Renal pelvis (tissue), 12 donors: ENCODE measurements around the gene MITD1. TPM values are rescaled to one million over a fixed set of nuclear protein-coding genes. Genes with fewer than 3 reads are reported as not detected.
A peak's percentile ranks its signal among the peaks of the same experiment; 100 is the strongest.
"Not testable (repeated sequence)": the region's sequence is repeated elsewhere in the genome, so short reads cannot be mapped to it uniquely, and the experiment has no call there.

Source experiments
- DNase-seq: peaks from one replicate; pipeline ENCODE4 v3.0.0-alpha.2; 2013
- long read RNA-seq, 16 experiments: transcript quantifications; one replicate each; lab custom pipeline, GENCODE V29; 2026
- polyA plus RNA-seq, 3 donors: library from polyadenylated mRNA; unstranded; fragments of 120-200 nt; gene quantifications; one replicate each; pipeline ENCODE4 v1.2.1, GENCODE V29; 2013; ENCODE audit not compliant: insufficient read length in 3 of 3

MITD1 gene
- polyA plus RNA-seq = 10 to 100 TPM; 36.3 to 50.9 (median 49.8) TPM
- long read RNA-seq, donor 1, transcript MITD1-201 (7 exons, 939 nt) = major isoform, 8 of 14 reads
- long read RNA-seq, donor 1, partial matches to known transcripts = 0 of 14 reads
- long read RNA-seq, donor 1, other reads (novel, unspliced or antisense) = 0 of 14 reads
- long read RNA-seq, donor 2, transcript MITD1-201 (7 exons, 939 nt) = major isoform, 13 of 16 reads
- long read RNA-seq, donor 2, partial matches to known transcripts = 0 of 16 reads
- long read RNA-seq, donor 2, other reads (novel, unspliced or antisense) = 0 of 16 reads
- long read RNA-seq, donor 3, transcript MITD1-201 (7 exons, 939 nt) = major isoform, 9 of 21 reads
- long read RNA-seq, donor 3, partial matches to known transcripts = 10 of 21 reads
- long read RNA-seq, donor 3, other reads (novel, unspliced or antisense) = 0 of 21 reads
- long read RNA-seq, donor 4, partial matches to known transcripts = 0 of 12 reads
- long read RNA-seq, donor 4, other reads (novel, unspliced or antisense) = 5 of 12 reads
- long read RNA-seq, donor 5, transcript MITD1-201 (7 exons, 939 nt) = major isoform, 6 of 9 reads
- long read RNA-seq, donor 5, partial matches to known transcripts = 0 of 9 reads
- long read RNA-seq, donor 5, other reads (novel, unspliced or antisense) = 0 of 9 reads
- long read RNA-seq, donor 6, partial matches to known transcripts = 9 of 20 reads
- long read RNA-seq, donor 6, other reads (novel, unspliced or antisense) = 7 of 20 reads
- long read RNA-seq, donor 7, transcript MITD1-201 (7 exons, 939 nt) = major isoform, 8 of 65 reads
- long read RNA-seq, donor 7, partial matches to known transcripts = 34 of 65 reads
- long read RNA-seq, donor 7, other reads (novel, unspliced or antisense) = 22 of 65 reads
- long read RNA-seq, donor 8, partial matches to known transcripts = 0 of 3 reads
- long read RNA-seq, donor 8, other reads (novel, unspliced or antisense) = 0 of 3 reads
- long read RNA-seq, donor 9, transcript MITD1-201 (7 exons, 939 nt) = major isoform, 12 of 14 reads
- long read RNA-seq, donor 9, partial matches to known transcripts = 0 of 14 reads
- long read RNA-seq, donor 9, other reads (novel, unspliced or antisense) = 0 of 14 reads
- long read RNA-seq, donor 10, transcript MITD1-201 (7 exons, 939 nt) = major isoform, 8 of 13 reads
- long read RNA-seq, donor 10, partial matches to known transcripts = 0 of 13 reads
- long read RNA-seq, donor 10, other reads (novel, unspliced or antisense) = 0 of 13 reads
- long read RNA-seq, donor 11, transcript MITD1-201 (7 exons, 939 nt) = major isoform, 5 of 9 reads
- long read RNA-seq, donor 11, partial matches to known transcripts = 0 of 9 reads
- long read RNA-seq, donor 11, other reads (novel, unspliced or antisense) = 0 of 9 reads
- long read RNA-seq, donor 12, transcript MITD1-201 (7 exons, 939 nt) = major isoform, 10 of 23 reads
- long read RNA-seq, donor 12, transcript MITD1-208 (2 exons, 714 nt) = minor isoform, 8 of 23 reads
- long read RNA-seq, donor 12, partial matches to known transcripts = 5 of 23 reads
- long read RNA-seq, donor 12, other reads (novel, unspliced or antisense) = 0 of 23 reads
- long read RNA-seq, donor 13, transcript MITD1-201 (7 exons, 939 nt) = major isoform, 6 of 15 reads
- long read RNA-seq, donor 13, partial matches to known transcripts = 9 of 15 reads
- long read RNA-seq, donor 13, other reads (novel, unspliced or antisense) = 0 of 15 reads
- long read RNA-seq, donor 14 = 0 reads
- long read RNA-seq, donor 15, transcript MITD1-201 (7 exons, 939 nt) = major isoform, 14 of 28 reads
- long read RNA-seq, donor 15, transcript MITD1-208 (2 exons, 714 nt) = minor isoform, 6 of 28 reads
- long read RNA-seq, donor 15, partial matches to known transcripts = 7 of 28 reads
- long read RNA-seq, donor 15, other reads (novel, unspliced or antisense) = 0 of 28 reads
- long read RNA-seq, donor 16, partial matches to known transcripts = 0 of 13 reads
- long read RNA-seq, donor 16, other reads (novel, unspliced or antisense) = 6 of 13 reads

DNA sequence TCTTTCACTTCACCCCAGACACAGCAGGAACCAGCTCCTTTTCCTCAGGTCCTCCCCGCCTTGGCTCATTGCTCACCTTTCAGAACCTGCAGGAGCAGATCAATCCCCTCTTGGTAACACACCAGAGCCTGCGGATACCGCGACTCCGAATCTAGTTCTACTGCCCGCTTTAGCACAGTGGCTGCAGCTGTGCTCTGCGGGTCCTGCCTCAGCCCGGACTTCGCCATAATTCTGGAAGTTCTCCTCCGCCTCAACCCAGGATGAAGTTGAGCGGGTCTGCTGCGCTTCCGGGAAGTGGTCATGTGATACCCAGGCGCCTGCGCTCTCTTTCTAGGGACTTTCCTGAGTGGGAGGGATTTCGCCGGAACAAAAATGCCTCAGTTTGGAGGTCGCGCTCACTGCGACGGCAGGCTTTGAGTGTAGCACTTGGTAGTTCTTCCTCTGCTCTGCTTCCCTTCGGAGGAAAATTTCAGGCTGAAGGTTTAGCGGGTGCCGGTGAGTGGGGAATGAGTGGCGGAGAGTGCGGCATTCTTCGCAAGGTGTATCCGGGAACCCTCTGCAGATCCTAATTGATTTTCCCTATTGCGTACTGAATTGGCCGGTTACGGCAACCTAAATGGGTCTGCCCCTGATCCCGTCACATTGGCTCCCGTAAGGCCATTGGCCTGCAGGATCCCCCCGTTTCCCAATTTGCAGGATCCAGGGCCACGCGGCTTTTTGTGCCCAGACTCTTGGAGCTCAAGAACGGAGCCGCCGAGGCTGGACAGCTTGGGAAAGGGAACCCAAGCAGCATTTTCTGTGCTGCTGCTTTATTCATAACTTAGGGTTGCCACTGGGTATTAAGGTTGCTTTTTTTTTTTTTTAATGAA, at the start of gene MITD1, which contains the start of gene MRPL30:
MITD1 (minus strand) TSS at position 304 of the 869 bp plus-strand sequence; CDS start at position 227, 77 bp downstream.
MRPL30 (plus strand) TSS at position 430 of the 869 bp plus-strand sequence. CDS start 5,020 bp downstream, outside the sequence.
- peak; percentile 97 for DNase-seq

DNA sequence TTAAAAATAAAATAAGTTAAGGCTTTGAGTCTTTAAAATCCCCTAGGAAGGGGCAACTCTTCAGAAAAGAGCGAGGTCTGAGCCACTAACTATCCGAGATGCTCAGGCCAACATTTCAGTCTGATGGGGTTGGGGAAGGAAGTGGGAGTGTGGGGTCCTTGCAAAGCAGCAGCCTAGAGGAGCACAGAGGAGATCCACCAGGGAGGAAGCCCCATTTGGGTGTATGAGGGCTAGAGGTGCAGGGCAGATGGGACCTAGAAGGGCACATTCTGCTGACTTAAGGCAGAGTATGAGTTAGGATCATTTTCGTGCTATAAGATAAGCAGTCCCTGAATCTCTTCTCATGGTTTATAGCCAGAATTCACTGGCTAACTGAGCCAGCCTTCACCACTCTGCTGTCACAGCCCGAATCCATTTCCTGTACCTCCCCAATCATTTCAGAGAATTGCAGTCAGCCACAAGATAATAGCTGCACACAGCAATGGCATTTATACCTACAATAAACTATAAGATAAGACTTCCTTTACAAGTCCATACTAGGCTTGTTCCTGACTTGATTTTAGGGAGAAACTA, 37.2 kb upstream of the MITD1 start:
- DNase-seq = no peak

DNA sequence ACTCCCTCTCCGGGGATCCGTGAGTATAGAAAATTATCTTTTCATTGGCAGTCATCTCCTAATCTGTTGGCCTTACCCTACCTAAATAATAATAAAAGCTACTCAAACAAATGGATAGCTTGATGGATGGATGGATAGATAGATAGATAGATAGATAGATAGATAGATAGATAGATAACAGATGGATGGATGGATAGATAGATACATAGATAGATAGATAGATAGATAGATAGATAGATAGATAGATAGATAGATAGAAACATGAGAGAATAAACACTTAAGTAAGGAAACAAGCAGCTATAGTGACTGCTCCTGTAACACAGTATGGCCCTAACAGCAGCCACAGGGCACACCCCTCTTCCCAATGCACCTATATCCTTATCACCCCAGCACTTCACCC, 35.2 kb upstream of the MITD1 start:
- DNase-seq = no peak

DNA sequence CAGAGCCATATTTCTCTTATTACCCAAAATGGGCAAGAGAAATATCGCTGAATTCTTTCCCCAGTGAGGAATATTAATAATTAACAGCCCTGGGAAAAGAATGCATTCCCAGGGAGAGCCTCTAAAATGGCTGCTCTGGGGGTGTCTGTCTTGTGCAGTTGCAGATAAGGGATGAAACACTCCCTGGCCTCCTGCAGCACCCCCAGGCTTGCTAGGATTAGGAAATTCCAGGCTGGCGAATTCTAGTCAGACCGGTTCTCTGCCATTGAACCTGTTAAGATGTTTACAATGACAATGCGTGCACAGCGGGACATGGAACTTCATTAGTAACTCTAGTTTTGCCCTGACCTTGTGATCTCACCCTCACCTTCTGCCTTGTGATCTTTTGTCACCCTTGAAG, 24.6 kb upstream of the MITD1 start:
- no peak for DNase-seq

DNA sequence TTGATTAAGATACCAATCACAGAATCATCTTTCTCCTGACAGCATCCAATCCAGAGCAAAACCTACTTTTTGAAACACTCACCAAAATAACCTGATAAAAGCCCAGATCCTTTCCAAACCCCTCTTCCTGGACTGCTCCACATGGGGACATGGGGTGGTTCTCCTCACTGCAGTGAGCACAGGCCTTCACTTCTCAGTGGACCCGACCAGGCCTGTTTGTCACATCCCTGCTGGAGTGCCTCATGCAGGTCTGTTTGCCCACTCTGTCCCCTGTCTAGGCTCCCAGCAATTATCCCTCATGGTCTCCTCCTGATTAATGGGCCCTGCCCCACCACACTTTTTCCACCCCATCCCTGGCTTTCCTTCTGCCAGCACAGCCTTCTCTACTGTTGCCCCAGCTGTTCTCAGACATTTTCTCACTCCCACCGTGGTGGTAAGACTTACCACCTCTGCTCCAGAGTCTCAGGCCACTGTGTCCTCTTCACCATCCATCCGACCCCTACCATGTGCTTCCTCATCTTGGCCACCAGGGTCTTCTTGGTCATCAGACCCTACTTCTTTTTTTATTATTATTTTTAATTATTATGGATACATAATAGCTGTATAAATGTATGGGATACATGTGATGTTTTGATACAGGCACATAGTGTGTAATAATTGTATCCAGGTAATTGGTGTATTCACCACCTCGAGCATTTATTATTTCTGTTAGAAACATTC, 21.3 kb upstream of the MITD1 start:
- no peak for DNase-seq

DNA sequence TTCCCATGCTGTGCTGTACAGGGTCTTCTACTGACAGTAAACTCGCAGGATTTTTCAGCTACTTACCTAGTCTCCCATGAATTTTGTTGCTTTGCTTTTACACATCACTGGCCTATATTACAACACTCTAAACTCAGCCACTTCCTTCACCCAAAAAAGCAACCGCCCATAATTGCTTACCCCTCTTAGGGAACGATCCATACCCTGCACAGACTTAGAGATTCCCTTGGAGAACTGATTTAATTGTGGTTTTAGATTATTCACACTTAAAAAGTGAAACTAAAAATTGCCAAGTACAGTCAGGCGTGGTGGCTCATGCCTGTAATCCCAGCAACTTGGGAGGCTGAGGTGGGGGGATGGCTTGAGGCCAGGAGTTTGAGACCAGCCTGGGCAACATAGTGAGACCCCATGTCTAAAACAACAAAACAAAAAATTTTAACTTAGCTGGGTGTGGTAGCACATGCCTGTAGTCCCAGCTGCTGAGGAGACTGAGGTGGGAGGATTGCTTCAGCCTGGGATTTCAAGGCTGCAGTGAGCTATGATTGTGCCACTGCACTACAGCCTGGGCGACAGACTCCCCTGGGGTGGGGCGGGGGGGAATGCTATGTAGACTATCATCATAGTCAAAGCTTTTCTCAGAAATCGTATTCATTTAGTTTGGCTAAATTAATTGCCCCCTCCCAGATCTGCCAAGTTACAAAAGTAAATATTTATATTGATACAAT, 19.4 kb upstream of the MITD1 start:
- no peak for DNase-seq

DNA sequence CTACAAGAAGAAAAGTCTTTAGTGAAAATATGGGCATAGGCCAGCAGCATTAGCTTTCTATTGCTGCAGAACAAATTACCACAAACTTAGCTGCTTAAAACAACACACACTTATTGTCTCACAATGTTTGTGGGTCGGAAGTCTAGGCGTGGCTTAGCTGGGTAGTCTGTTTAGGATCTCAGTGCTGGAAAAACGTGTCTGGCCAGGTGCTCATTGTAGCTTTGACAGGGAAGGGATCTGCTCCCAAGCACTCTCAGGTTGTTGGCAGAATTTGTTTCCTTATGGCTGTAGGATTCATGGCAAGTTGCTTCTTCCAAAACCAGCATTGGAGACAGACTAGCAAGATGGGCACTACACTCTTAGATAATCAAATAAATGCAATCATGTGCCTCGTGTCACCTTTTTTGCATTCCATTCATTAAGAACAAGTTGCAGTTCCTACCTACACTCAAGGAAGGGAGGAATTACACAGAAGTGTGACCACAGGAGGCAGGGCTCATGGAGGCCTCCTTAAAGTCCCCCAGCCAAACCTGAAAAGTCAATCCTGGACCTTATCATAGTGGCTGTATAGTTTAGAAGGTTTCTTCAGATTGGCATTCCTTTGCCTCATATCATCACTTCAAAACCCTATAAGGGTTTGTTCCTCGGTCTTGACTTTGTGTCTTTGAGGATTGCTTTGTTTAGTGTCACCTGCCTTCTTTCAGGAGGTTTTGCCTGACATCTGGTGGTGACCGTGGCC, 17.4 kb upstream of the MITD1 start:
- no peak for DNase-seq

DNA sequence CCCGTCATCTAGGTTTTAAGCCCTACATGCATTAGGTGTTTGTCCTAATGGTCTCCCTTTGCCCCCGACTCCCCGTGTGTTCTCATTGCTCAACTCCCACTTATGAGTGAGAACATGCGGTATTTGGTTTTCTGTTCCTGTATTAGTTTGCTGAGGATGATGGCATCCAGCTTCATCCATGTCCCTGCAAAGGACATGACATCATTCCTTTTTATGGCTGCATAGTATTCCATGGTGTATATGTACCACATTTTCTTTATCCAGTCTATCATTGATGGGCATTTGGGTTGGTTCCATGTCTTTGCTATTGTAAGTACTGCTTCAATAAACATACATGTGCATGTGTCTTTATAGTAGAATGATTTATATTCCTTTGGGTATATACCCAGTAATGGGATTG, 11.5 kb upstream of the MITD1 start:
- DNase-seq = not testable (repeated sequence)

DNA sequence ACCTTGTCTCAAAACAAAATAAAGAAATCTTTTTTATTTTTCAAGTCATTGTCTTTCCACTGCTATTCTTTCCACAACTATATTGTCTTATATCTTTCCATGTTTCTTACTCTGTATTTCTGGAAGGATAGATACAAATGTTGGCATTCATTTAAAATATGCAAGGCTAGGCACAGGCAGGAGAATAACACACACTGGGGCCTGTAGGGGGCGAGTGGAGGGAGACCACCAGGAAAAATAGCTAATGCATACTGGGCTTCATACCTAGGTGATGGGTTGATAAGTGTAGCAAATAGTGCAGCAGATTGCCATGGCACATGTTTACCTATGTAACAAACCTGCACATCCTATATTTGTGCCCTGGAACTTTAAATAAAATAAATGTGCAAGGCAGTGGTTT, 9.7 kb upstream of the MITD1 start:
- no peak for DNase-seq

DNA sequence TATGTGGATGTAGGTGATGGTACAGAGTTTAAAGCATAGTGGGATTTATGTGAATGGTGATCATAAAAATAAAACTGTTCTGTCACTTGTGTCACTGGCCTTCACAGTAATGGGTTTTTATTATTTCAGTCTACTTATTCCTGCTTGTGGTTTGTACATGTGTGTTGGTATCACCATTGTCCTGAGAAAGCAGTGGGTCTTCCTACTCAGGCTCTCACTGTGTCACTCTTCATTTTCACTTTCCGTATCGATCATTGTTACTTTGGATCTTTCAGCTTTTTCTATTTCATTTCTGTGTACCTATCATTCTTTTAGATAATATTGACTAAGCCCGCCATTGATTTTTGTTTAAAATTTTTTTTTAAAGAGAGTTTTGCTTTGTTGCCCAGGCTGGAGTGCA, 7.5 kb upstream of the MITD1 start:
- DNase-seq = no peak

DNA sequence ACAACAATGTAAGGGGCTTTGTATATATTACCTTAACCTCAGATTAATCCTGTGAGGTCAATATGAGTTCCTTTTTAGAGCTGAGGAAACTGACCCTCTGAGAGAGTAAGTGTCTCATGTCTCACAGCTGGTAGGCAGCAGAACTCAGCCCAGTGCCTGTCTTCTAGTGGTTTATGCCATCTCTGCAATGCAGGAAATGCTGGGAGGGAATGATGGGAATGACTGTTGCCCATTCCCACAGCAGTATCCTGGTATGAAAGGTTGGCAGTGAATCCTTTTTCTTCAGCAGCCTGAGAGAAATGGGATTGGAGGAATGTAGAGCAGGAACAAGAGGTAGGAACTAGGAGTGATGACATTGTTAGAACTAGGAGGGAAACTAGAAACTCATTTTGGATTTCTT, 6.2 kb upstream of the MITD1 start:
- no peak for DNase-seq

DNA sequence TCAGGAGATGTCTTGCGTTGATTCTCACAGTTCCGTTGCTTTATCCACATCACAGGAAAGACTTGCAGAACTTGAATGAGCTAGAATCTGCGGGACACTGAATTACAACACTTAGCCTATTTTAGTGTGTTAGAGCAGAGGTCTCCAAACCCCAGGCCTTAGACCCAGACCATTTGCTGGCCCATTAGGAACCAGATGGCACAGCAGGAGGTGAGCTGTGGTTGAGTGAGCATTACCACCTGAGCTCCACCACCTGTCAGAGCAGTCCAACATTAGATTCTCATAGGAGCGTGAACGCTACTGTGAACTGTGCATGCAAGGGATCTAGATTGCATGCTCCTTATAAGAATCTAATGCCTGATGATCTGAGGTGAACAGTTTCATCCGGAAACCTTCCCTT, 4.0 kb upstream of the MITD1 start:
- DNase-seq = no peak

DNA sequence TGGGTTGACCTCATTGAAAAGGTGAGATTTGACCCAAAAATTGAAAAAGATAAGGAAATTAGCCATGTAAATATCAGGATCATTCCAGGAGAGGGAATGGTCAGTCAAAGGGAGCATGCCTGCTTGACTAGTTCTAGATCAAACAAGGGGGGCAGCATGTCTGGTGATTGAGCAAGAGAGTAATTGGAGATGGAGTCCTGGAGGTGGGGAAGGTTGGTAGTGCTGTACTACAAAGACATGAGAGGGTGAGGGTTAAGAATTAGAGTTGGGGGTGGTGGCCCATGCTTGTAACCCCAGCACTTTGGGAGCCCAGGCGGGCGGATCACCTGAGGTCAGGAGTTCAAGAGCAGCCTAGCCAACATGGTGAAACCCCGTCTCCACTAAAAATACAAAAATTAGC, 2.2 kb upstream of the MITD1 start:
- DNase-seq = no peak

DNA sequence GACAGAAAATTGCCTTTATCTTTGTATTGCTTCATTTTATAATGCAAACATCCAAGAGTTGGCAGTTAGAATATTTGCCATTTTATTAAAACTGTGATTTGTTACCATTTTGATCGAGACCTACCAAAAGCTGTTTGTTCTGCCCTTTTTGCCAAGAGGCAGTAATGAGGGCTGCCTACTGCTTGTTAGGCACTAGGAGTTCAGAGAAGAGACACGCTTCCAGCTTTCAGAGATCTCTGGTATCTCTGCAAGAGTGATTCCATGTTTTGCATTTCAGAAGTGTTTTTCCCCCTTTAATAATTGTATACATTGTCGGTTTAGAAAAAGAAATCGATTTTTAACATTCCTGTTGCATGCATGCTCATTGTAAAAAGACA, 754 bp upstream of the MITD1 start:
- no peak for DNase-seq

DNA sequence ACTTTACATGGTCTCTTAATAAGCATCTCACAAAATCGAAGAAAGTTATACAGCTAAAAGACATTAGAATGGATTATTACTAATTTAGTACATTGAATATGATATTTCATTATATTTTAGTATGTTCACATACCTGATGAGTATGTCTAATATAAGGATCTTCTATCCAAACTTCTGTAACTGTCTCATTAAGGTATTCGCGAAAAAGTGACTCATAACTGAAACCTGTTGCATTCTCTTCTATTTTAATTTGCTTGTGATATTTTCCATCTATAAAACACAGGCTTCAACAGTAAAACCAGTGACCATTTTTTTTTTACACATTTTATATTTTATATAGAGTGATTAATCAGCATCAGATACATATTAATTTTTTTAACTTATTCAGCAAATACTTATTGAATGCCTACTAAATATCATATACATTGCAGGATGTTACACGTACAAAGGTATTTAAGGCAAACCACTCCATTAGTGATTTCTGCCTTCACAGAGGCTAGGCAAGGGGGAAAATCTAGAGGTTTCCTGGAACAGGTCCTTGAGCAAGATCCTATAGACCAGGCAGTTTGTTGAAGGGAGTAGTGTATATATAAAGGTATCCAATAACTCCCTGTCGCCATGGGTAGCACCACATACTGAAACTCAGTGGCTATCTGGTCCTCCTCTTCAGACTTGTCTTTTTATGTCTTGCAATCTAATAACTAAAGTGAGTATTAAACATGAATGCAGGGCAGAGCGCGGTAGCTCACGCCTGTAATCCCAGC, 9.3 kb downstream of the MITD1 start:
- DNase-seq = no peak

DNA sequence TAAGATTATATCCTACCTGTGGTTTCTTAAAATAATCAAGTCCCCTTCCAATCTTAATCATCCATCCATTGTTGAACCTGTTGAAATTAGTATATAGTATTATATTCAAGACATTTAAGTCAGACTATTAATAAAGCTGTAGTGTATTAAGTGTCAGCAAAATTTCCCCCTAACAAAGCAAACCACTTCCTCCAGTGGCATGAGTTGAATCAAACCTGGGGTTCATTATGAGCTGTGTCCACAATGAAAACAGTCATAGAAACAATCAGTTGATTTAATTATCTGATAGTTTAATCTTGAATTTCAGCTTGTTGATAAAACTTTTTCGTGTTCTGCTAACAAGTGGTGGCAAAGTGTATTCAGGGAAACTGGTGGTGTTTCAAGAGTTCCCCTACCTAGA, 11.3 kb downstream of the MITD1 start:
- no peak for DNase-seq
